CD4-positive, alpha-beta T cell (primary cell): Measurements from ENCODE around the gene SEC62. TPM values are rescaled to one million over a fixed set of nuclear protein-coding genes. Genes with fewer than 3 reads are reported as not detected.

Experiments
- ATAC-seq: fragments of 200-7000 bp; cut with Tn5 transposase; one replicate; pipeline ENCODE4 v1.10.0; 2022; ENCODE audit warnings: mild to moderate bottlenecking; ENCODE audit not compliant: poor library complexity
- CTCF ChIA-PET: fragments of 350-600 bp; sonication (Branson Sonifier 250); formaldehyde crosslinking; loops from one replicate; lab custom pipeline; 2021; ENCODE audit warnings: antibody characterized with exemption, inconsistent platforms; lab: Charles Lee
- POLR2A ChIA-PET: fragments of 350-600 bp; sonication (Branson Sonifier 250); formaldehyde crosslinking; loops from one replicate; lab custom pipeline; 2021; ENCODE audit warnings: antibody characterized with exemption, inconsistent platforms; lab: Charles Lee
- DNase-seq, 14 experiments: peaks; one replicate each; pipeline ENCODE4 v3.0.0-alpha.2; 2013 to 2020; ENCODE audit warnings: mixed read lengths in 2 of 14
- H3K27ac ChIP-seq, 2 donors: one replicate each; pipeline versions ENCODE4 v1.5.1 to v1.7.0; 2013; ENCODE audit warnings: low read length in 2 of 2, low read depth in 1 of 2, mild to moderate bottlenecking in 1 of 2
- H3K27me3 ChIP-seq, 2 experiments: 1 replicate in 1 of 2; 2 replicates in 1 of 2; pipeline versions ENCODE4 v1.6.1 to v1.7.0; 2013; ENCODE audit warnings: low read length in 2 of 2, control low read depth in 1 of 2, mild to moderate bottlenecking in 1 of 2, moderate library complexity in 1 of 2; ENCODE audit not compliant: insufficient read depth in 2 of 2, control insufficient read depth in 1 of 2
- H3K36me3 ChIP-seq: one replicate; pipeline ENCODE4 v1.6.1; 2013; ENCODE audit warnings: low read length, control low read depth; ENCODE audit not compliant: insufficient read depth
- H3K4me1 ChIP-seq: one replicate; pipeline ENCODE4 v1.6.1; 2013; ENCODE audit warnings: low read length, control low read depth; ENCODE audit not compliant: insufficient read depth
- H3K4me3 ChIP-seq: one replicate; pipeline ENCODE4 v1.5.1; 2013; ENCODE audit warnings: mild to moderate bottlenecking, low read length, moderate library complexity
- H3K9me3 ChIP-seq, 2 experiments: 1 replicate in 1 of 2; 2 replicates in 1 of 2; pipeline versions ENCODE4 v1.6.1 to v1.7.0; 2013; ENCODE audit warnings: low read length in 2 of 2, mild to moderate bottlenecking in 2 of 2, control low read depth in 1 of 2, moderate library complexity in 1 of 2; ENCODE audit not compliant: control insufficient read depth in 1 of 2, insufficient read depth in 1 of 2
- H3K27ac Mint-ChIP-seq: one replicate; pipeline ENCODE4 v1.8.0; 2020; ENCODE audit warnings: mixed read lengths
- H3K27me3 Mint-ChIP-seq: one replicate; pipeline ENCODE4 v1.8.0; 2021; ENCODE audit warnings: mixed read lengths
- H3K36me3 Mint-ChIP-seq: one replicate; pipeline ENCODE4 v1.8.0; 2021; ENCODE audit warnings: low read depth, mixed read lengths
- H3K4me1 Mint-ChIP-seq: one replicate; pipeline ENCODE4 v1.8.0; 2021; ENCODE audit warnings: low read depth, mixed read lengths
- H3K4me3 Mint-ChIP-seq: one replicate; pipeline ENCODE4 v1.8.0; 2020; ENCODE audit warnings: mild to moderate bottlenecking, mixed read lengths
- H3K9me3 Mint-ChIP-seq: one replicate; pipeline ENCODE4 v1.8.0; 2020; ENCODE audit warnings: mixed read lengths
- intact Hi-C, 2 experiments: fragments of 100-400 bp; cut with DNase I in 1 of 2; cut with micrococcal nuclease in 1 of 2; formaldehyde crosslinking; loops; one replicate each; pipeline versions ENCODE4 v1.15.1 to v1.9.0; 2023 to 2025; cut with DNase I, micrococcal nuclease
- polyA plus RNA-seq, 2 donors: library from polyadenylated mRNA; unstranded; fragments of 120-200 nt; gene quantifications; one replicate each; pipeline ENCODE4 v1.2.1, GENCODE V29; 2013
- total RNA-seq, 174 experiments: library from RNA in 2 of 174; stranded (reverse) in 2 of 174; gene quantifications; one replicate each; pipeline ENCODE4 v1.2.3 and lab custom pipeline; 2021 to 2026
- TF ChIP-seq, protein P1 (sequence below): fragments of 200-600 bp; IDR thresholded peaks from one replicate; pipeline ENCODE4 v1.8.0; 2022; ENCODE audit warnings: antibody characterized with exemption, mild to moderate bottlenecking

SEC62 gene, protein sequence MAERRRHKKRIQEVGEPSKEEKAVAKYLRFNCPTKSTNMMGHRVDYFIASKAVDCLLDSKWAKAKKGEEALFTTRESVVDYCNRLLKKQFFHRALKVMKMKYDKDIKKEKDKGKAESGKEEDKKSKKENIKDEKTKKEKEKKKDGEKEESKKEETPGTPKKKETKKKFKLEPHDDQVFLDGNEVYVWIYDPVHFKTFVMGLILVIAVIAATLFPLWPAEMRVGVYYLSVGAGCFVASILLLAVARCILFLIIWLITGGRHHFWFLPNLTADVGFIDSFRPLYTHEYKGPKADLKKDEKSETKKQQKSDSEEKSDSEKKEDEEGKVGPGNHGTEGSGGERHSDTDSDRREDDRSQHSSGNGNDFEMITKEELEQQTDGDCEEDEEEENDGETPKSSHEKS
- total RNA-seq (100 to 1,000 TPM; 113 to 117 TPM), total RNA-seq (lab: John Stamatoyannopoulos, UW) (83.2 to 261 (median 167) reads per million in 172 experiments)
- 53.5 TPM for polyA plus RNA-seq (2013, experiment 1 of 2)
- polyA plus RNA-seq (2013, experiment 2 of 2): 61.1 TPM

DNA sequence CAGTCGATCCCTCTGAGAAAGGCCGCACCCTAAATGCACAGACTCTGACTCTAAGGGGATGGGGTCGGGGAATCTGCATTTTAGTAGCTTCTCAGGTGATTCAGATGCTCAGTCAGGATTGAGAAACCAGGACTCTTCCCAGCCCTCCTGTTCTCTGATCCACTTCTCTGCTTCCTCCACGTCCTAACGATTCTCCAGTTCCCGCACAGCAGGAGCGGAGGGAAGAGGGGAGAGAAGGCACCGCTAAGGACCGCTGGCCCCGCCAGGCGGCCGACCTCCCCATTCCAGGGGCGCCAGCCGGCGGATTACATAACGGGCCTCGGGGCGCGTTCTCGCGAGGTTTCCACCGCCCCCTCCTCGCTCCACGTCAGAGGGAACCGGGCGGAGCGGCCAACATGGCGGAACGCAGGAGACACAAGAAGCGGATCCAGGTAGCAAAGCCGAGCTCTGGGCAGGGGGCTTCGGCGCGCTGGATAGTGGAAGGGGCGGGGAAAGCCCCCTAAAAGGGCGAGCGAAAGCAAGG, at the start of gene SEC62:
SEC62 (plus strand) TSS at position 380 of the 523 bp plus-strand sequence; CDS start at position 396, 16 bp downstream.
- H3K27me3 ChIP-seq: no peaks in the 10 kb centered on the region
- CTCF ChIA-PET: interaction anchor here (0.6 to 2.2 kb wide), 12 partner anchors 10 to 214 kb away, joined by 3 to 13 read pairs (median 3); partner anchors contain the start of genes ACTRT3 and MYNN
- no peaks in the 10 kb centered on the region for H3K27me3 Mint-ChIP-seq
- H3K9me3 Mint-ChIP-seq: no peaks in the 10 kb centered on the region
- TF ChIP-seq, protein P1, sequence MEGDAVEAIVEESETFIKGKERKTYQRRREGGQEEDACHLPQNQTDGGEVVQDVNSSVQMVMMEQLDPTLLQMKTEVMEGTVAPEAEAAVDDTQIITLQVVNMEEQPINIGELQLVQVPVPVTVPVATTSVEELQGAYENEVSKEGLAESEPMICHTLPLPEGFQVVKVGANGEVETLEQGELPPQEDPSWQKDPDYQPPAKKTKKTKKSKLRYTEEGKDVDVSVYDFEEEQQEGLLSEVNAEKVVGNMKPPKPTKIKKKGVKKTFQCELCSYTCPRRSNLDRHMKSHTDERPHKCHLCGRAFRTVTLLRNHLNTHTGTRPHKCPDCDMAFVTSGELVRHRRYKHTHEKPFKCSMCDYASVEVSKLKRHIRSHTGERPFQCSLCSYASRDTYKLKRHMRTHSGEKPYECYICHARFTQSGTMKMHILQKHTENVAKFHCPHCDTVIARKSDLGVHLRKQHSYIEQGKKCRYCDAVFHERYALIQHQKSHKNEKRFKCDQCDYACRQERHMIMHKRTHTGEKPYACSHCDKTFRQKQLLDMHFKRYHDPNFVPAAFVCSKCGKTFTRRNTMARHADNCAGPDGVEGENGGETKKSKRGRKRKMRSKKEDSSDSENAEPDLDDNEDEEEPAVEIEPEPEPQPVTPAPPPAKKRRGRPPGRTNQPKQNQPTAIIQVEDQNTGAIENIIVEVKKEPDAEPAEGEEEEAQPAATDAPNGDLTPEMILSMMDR: no peak
- H3K36me3 ChIP-seq: no peaks in the 10 kb centered on the region
- peaks cover 78% of the 10 kb centered on the region for H3K4me1 Mint-ChIP-seq
- POLR2A ChIA-PET: interaction anchor here (0.5 to 4.0 kb wide), 32 partner anchors 11 to 1013 kb away, joined by 3 to 53 read pairs (median 6); partner anchors contain the start of genes GPR160, LRRC31, LRRC34 and LRRIQ4
- intact Hi-C loops: loop anchor here (1.0 to 10.0 kb wide), 11 partner anchors 66 to 908 kb away; partner anchors contain the start of genes LRRC34 (in 1 of the 2), LRRIQ4 (in 1 of the 2), MYNN (in 1 of the 2) and RPL22L1 (in 1 of the 2)
- ATAC-seq (peak; percentile 84), DNase-seq (peak; percentile 92 to 97 (median 94))
- H3K4me1 ChIP-seq: peaks cover 18% of the 10 kb centered on the region
- H3K4me3 ChIP-seq: peak within 1 kb of the TSS; percentile 66
- peak within 1 kb of the TSS; percentile 99 for H3K27ac Mint-ChIP-seq
- peak within 1 kb of the TSS; percentile 99 for H3K4me3 Mint-ChIP-seq
- H3K27ac ChIP-seq: peak within 1 kb of the TSS; percentile 84 to 92
- peaks cover 40% of the 10 kb centered on the region for H3K36me3 Mint-ChIP-seq
- no peaks in the 10 kb centered on the region for H3K9me3 ChIP-seq

DNA sequence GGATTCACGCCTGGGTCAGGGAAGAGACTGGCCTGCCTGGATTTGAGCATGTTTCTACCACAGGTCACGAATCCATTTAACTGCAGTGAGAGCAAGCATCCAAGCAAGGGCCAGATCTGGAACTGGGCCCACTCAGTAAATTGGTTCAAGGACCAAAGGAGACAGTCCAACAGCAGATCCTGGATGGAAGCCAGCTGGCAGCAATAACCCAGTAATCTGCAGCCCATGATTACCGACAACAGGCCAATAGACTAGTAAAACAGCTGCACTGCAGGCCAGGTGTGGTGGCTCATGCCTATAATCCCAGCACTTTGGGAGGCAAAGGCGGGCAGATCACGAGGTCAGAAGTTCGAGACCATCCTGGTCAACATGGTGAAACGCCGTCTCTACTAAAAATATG, 43.4 kb upstream of the SEC62 start:
- no peaks in the 10 kb centered on the region for H3K27me3 Mint-ChIP-seq
- H3K36me3 ChIP-seq: no peaks in the 10 kb centered on the region
- TF ChIP-seq, protein P1: no peak
- DNase-seq (no peak), ATAC-seq (no peak)
- H3K27ac ChIP-seq: no peak overlapping the region
- H3K4me1 ChIP-seq: no peaks in the 10 kb centered on the region
- no peak overlapping the region for H3K4me3 Mint-ChIP-seq
- no peak overlapping the region for H3K27ac Mint-ChIP-seq
- no peaks in the 10 kb centered on the region for H3K4me1 Mint-ChIP-seq
- ChIA-PET POLR2A (no interaction called here), CTCF (no interaction called here)
- peaks cover 0 to 2% of the 10 kb centered on the region in 2 experiments for H3K27me3 ChIP-seq
- no peaks in the 10 kb centered on the region for H3K36me3 Mint-ChIP-seq
- no peaks in the 10 kb centered on the region for H3K9me3 Mint-ChIP-seq
- no peaks in the 10 kb centered on the region for H3K9me3 ChIP-seq
- H3K4me3 ChIP-seq: no peak overlapping the region
- intact Hi-C loops: no loop called here

DNA sequence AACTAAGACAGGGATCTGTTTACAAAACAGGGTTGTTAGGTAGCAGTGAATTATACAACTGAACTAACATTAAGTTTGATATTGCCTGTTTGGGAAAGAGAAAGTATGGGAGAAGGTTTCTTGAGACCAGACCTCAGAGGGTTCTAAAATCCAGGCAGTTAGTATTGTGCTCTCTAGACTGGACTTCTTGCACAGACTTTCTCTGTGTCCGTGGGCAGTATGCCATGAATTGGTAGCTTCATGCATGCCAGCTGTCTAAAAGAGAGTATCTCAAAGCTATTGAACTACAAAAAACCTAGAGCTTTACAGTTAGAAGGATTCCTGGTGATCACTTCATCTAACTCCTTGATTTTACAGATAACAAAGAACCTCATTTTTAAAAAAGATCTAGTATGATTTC, 42.8 kb upstream of the SEC62 start:
- Mint-ChIP-seq H3K36me3 (no peaks in the 10 kb centered on the region), H3K9me3 (no peaks in the 10 kb centered on the region), H3K27me3 (no peaks in the 10 kb centered on the region), H3K4me1 (no peaks in the 10 kb centered on the region), H3K4me3 (no peak overlapping the region), H3K27ac (no peak overlapping the region)
- H3K4me1 ChIP-seq: no peaks in the 10 kb centered on the region
- TF ChIP-seq, protein P1: no peak
- H3K27me3 ChIP-seq: peaks cover 0 to 2% of the 10 kb centered on the region in 2 experiments
- no peaks in the 10 kb centered on the region for H3K36me3 ChIP-seq
- intact Hi-C loops: no loop called here
- DNase-seq (no peak), ATAC-seq (no peak)
- ChIA-PET POLR2A (no interaction called here), CTCF (no interaction called here)
- H3K9me3 ChIP-seq: no peaks in the 10 kb centered on the region
- H3K27ac ChIP-seq: no peak overlapping the region
- H3K4me3 ChIP-seq: no peak overlapping the region
